Spleen (tissue), 7 donors: ENCODE results near the gene CROCC2.

Experiments
- CTCF ChIP-seq, 11 experiments: fragments of 200-600 bp in 7 of 11; fragments of 450-650 bp in 4 of 11; sonication (generic) in 4 of 11; IDR thresholded peaks in 8 of 11; conservative IDR thresholded peaks in 3 of 11; 1 replicate in 7 of 11; 2 replicates in 4 of 11; pipeline versions ENCODE4 v1.4.0 to v1.8.0; 2016 to 2021; ENCODE audit warnings: antibody characterized with exemption in 11 of 11, inconsistent platforms in 4 of 11, mild to moderate bottlenecking in 1 of 11
- POLR2A ChIP-seq, 3 donors: fragments of 450-650 bp; IDR thresholded peaks; one replicate each; pipeline ENCODE4 v1.5.1; 2017; ENCODE audit warnings: antibody characterized with exemption in 3 of 3, mild to moderate bottlenecking in 1 of 3
- POLR2AphosphoS5 ChIP-seq, 3 donors: sonication (generic); formaldehyde crosslinking; IDR thresholded peaks; one replicate each; pipeline ENCODE4 v1.5.1; 2017; ENCODE audit warnings: antibody characterized with exemption in 3 of 3
- donor health status: DM: no; HTN: no; CAD: no; lungs with moderate emphysema.
- donor health status: DM: no; HTN: no; CAD: no.
- donor health status: DM: no; HTN: no; CAD: no.

DNA sequence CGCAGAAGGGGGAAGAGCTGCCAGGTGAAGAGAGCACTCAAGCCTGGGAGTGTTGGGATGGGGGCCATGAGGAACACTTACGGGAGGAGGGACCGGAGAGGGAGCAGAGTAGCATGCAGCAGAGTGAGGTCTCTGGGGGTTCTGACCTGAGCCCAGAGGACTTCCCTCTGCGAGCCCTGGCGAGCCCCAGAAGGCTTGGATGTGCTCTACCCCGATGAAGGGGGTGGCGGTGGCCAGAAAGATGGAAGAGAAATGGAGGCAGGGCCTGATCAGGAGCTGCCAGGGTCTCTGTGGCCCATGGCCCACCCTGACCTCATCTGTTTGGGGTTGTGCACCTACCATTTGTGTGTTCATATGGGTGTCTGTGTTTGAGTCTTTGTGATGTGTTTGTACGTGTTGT is 42.0 kb downstream of the CROCC2 start:
- no peak for TF ChIP-seq POLR2AphosphoS5 (IDR thresholded peaks at IDR 0.05)
- TF ChIP-seq CTCF (IDR thresholded peaks at IDR 0.05 in 8 of 11, conservative IDR thresholded peaks at IDR 0.05 in 3 of 11) = no peak
- TF ChIP-seq POLR2A (IDR thresholded peaks at IDR 0.05) = no peak
